HepG2 (cell line): Measurements from ENCODE around the gene RAB9A. TPM values are rescaled to one million over a fixed set of nuclear protein-coding genes. Genes with fewer than 3 reads are reported as not detected.

Experiments used
- BCL6 ChIP-seq: IDR thresholded peaks from 2 replicates; pipeline ENCODE4 v1.6.1; 2016; ENCODE audit warnings: missing genetic modification reagents, missing compliant biosample characterization
- GTF2F1 ChIP-seq: fragments of 150-350 bp; IDR thresholded peaks from 2 replicates; pipeline ENCODE4 v1.6.1; 2014; ENCODE audit warnings: low read length
- KLF12 ChIP-seq: sonication (generic); formaldehyde crosslinking; IDR thresholded peaks from 2 replicates; pipeline ENCODE4 v1.4.0; 2020; ENCODE audit warnings: missing genetic modification reagents, borderline replicate concordance
- PCBP2 ChIP-seq: fragments of 200-400 bp; formaldehyde crosslinking; optimal IDR thresholded peaks from 2 replicates; pipeline ENCODE3; 2018; ENCODE audit warnings: low read length, low read depth; ENCODE audit not compliant: poor library complexity, severe bottlenecking
- RAD21 ChIP-seq: fragments of 450-650 bp; formaldehyde crosslinking; IDR thresholded peaks from 2 replicates; pipeline ENCODE4 v1.5.0; 2020; ENCODE audit warnings: mild to moderate bottlenecking
- RXRA ChIP-seq: sonication (generic); formaldehyde crosslinking; IDR thresholded peaks from 2 replicates; pipeline ENCODE4 v1.5.1; 2020; ENCODE audit warnings: missing genetic modification reagents
- SAFB2 ChIP-seq: sonication (generic); formaldehyde crosslinking; IDR thresholded peaks from 2 replicates; pipeline ENCODE4 v1.5.1; 2020; ENCODE audit warnings: missing genetic modification reagents, low read depth, mild to moderate bottlenecking, borderline replicate concordance
- SMC3 ChIP-seq: IDR thresholded peaks from 2 replicates; pipeline ENCODE4 v1.6.1; 2011; ENCODE audit warnings: low read length, improper control_type of control experiment
- SPEN ChIP-seq: sonication (generic); formaldehyde crosslinking; IDR thresholded peaks from 2 replicates; pipeline ENCODE4 v1.5.1; 2020; ENCODE audit warnings: low read depth, mild to moderate bottlenecking, missing genetic modification reagents
- TAF15 ChIP-seq: fragments of 200-400 bp; formaldehyde crosslinking; IDR thresholded peaks from one replicate; pipeline ENCODE4 v1.6.1; 2018; ENCODE audit warnings: mild to moderate bottlenecking, low read depth, low read length; ENCODE audit not compliant: poor library complexity, severe bottlenecking
- ZBTB38 ChIP-seq: sonication (generic); formaldehyde crosslinking; IDR thresholded peaks from 2 replicates; pipeline ENCODE4 v1.5.1; 2020; ENCODE audit warnings: mild to moderate bottlenecking, missing genetic modification reagents
- polyA plus RNA-seq, 8 experiments: library from polyadenylated mRNA; depleted of rRNA in 3 of 8; stranded (reverse) in 7 of 8; unstranded in 1 of 8; fragments of >200 nt; fragmentation: Illumina TruSeq in 4 of 8; extraction: Trizol in 4 of 8; gene quantifications; 2 replicates each; pipeline versions ENCODE4 v1.2.1 to v1.2.3, GENCODE V29; 2011 to 2016; ENCODE audit warnings: low read depth in 4 of 8, missing spikeins in 1 of 8, mixed read lengths in 1 of 8; ENCODE audit not compliant: insufficient read depth in 1 of 8
- total RNA-seq, 5 experiments: library from RNA; depleted of rRNA; stranded (reverse); fragments of >200 nt; fragmentation: Illumina TruSeq; extraction: Trizol; gene quantifications; 2 replicates each; pipeline ENCODE4 v1.2.3, GENCODE V29; 2016; ENCODE audit warnings: low read depth in 1 of 5
- TF ChIP-seq, protein P1 (sequence below): sonication (generic); formaldehyde crosslinking; IDR thresholded peaks from 2 replicates; pipeline ENCODE4 v1.4.0; 2020; ENCODE audit warnings: mild to moderate bottlenecking, missing genetic modification reagents, borderline replicate concordance
- TF ChIP-seq, protein P2 (sequence below): sonication (generic); formaldehyde crosslinking; IDR thresholded peaks from 2 replicates; pipeline ENCODE4 v1.4.0; 2020; ENCODE audit warnings: missing genetic modification reagents, borderline replicate concordance
- TF ChIP-seq, protein P3 (sequence below): sonication (generic); formaldehyde crosslinking; IDR thresholded peaks from 2 replicates; pipeline ENCODE4 v1.5.0; 2020; ENCODE audit warnings: mild to moderate bottlenecking, missing genetic modification reagents, moderate library complexity
- TF ChIP-seq, protein P4 (sequence below): sonication (generic); formaldehyde crosslinking; conservative IDR thresholded peaks from 2 replicates; pipeline ENCODE4 v1.4.0; 2020; ENCODE audit warnings: missing genetic modification reagents
- TF ChIP-seq, protein P5 (sequence below): sonication (generic); formaldehyde crosslinking; IDR thresholded peaks from 2 replicates; pipeline ENCODE4 v1.9.0; 2022; ENCODE audit warnings: low read depth, missing genetic modification reagents
- TF ChIP-seq, protein P6 (sequence below): sonication (generic); formaldehyde crosslinking; IDR thresholded peaks from 2 replicates; pipeline ENCODE4 v1.5.0; 2020; ENCODE audit warnings: mild to moderate bottlenecking, missing genetic modification reagents
- TF ChIP-seq, protein P7 (sequence below): sonication (generic); formaldehyde crosslinking; IDR thresholded peaks from 2 replicates; pipeline ENCODE4 v1.4.0; 2020; ENCODE audit warnings: missing genetic modification reagents

RAB9A gene
- total and polyA plus RNA-seq, 2 of the 13 experiments (the other 11 are each of a cell fraction or from before 2014, with no cell fraction given): 10.5 to 23.1 TPM

DNA sequence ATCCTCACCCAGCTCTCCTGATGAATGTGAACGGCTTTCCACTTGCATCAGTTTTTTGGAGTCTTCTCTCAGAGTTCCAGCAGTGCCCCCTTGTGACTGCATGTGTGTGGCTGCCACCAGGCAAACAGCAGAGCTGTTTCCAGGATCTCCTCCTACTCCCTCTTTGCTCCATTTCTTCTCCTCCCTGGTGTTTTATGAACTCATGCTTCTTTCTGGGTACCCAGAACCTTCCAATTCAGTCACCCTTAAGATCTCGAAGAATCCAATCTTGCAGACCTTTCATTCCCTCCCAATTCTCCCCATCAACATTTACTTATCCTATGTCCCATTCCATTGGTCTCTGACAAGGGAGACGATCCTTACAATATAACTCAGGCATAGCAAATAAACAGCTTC, 42.8 kb upstream of the RAB9A start (continued):
- TF ChIP-seq BCL6 (no peak), ZBTB38 (no peak), SAFB2 (CRISPR knock-in tag) (no peak), SMC3 (peak; percentile 45), SPEN (CRISPR knock-in tag) (no peak), KLF12 (CRISPR knock-in tag) (no peak), TAF15 (no peak), PCBP2 (no peak), RAD21 (0 out of 2 replicates have a peak, but pooled peaks have one; percentile 23), GTF2F1 (no peak), RXRA (no peak)
- TF ChIP-seq, protein P1, sequence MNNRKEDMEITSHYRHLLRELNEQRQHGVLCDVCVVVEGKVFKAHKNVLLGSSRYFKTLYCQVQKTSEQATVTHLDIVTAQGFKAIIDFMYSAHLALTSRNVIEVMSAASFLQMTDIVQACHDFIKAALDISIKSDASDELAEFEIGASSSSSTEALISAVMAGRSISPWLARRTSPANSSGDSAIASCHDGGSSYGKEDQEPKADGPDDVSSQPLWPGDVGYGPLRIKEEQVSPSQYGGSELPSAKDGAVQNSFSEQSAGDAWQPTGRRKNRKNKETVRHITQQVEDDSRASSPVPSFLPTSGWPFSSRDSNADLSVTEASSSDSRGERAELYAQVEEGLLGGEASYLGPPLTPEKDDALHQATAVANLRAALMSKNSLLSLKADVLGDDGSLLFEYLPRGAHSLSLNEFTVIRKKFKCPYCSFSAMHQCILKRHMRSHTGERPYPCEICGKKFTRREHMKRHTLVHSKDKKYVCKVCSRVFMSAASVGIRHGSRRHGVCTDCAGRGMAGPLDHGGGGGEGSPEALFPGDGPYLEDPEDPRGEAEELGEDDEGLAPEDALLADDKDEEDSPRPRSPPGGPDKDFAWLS (CRISPR knock-in tag): no peak
- TF ChIP-seq, protein P2, sequence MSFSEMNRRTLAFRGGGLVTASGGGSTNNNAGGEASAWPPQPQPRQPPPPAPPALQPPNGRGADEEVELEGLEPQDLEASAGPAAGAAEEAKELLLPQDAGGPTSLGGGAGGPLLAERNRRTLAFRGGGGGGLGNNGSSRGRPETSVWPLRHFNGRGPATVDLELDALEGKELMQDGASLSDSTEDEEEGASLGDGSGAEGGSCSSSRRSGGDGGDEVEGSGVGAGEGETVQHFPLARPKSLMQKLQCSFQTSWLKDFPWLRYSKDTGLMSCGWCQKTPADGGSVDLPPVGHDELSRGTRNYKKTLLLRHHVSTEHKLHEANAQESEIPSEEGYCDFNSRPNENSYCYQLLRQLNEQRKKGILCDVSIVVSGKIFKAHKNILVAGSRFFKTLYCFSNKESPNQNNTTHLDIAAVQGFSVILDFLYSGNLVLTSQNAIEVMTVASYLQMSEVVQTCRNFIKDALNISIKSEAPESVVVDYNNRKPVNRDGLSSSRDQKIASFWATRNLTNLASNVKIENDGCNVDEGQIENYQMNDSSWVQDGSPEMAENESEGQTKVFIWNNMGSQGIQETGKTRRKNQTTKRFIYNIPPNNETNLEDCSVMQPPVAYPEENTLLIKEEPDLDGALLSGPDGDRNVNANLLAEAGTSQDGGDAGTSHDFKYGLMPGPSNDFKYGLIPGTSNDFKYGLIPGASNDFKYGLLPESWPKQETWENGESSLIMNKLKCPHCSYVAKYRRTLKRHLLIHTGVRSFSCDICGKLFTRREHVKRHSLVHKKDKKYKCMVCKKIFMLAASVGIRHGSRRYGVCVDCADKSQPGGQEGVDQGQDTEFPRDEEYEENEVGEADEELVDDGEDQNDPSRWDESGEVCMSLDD (CRISPR knock-in tag): no peak
- TF ChIP-seq, protein P3, sequence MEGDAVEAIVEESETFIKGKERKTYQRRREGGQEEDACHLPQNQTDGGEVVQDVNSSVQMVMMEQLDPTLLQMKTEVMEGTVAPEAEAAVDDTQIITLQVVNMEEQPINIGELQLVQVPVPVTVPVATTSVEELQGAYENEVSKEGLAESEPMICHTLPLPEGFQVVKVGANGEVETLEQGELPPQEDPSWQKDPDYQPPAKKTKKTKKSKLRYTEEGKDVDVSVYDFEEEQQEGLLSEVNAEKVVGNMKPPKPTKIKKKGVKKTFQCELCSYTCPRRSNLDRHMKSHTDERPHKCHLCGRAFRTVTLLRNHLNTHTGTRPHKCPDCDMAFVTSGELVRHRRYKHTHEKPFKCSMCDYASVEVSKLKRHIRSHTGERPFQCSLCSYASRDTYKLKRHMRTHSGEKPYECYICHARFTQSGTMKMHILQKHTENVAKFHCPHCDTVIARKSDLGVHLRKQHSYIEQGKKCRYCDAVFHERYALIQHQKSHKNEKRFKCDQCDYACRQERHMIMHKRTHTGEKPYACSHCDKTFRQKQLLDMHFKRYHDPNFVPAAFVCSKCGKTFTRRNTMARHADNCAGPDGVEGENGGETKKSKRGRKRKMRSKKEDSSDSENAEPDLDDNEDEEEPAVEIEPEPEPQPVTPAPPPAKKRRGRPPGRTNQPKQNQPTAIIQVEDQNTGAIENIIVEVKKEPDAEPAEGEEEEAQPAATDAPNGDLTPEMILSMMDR: peak; percentile 63
- TF ChIP-seq, protein P4, sequence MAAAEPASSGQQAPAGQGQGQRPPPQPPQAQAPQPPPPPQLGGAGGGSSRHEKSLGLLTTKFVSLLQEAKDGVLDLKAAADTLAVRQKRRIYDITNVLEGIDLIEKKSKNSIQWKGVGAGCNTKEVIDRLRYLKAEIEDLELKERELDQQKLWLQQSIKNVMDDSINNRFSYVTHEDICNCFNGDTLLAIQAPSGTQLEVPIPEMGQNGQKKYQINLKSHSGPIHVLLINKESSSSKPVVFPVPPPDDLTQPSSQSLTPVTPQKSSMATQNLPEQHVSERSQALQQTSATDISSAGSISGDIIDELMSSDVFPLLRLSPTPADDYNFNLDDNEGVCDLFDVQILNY (CRISPR knock-in tag): no peak
- TF ChIP-seq, protein P5, sequence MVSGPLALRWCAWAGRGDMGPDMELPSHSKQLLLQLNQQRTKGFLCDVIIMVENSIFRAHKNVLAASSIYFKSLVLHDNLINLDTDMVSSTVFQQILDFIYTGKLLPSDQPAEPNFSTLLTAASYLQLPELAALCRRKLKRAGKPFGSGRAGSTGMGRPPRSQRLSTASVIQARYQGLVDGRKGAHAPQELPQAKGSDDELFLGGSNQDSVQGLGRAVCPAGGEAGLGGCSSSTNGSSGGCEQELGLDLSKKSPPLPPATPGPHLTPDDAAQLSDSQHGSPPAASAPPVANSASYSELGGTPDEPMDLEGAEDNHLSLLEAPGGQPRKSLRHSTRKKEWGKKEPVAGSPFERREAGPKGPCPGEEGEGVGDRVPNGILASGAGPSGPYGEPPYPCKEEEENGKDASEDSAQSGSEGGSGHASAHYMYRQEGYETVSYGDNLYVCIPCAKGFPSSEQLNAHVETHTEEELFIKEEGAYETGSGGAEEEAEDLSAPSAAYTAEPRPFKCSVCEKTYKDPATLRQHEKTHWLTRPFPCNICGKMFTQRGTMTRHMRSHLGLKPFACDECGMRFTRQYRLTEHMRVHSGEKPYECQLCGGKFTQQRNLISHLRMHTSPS (CRISPR knock-in tag): no peak
- TF ChIP-seq, protein P6, sequence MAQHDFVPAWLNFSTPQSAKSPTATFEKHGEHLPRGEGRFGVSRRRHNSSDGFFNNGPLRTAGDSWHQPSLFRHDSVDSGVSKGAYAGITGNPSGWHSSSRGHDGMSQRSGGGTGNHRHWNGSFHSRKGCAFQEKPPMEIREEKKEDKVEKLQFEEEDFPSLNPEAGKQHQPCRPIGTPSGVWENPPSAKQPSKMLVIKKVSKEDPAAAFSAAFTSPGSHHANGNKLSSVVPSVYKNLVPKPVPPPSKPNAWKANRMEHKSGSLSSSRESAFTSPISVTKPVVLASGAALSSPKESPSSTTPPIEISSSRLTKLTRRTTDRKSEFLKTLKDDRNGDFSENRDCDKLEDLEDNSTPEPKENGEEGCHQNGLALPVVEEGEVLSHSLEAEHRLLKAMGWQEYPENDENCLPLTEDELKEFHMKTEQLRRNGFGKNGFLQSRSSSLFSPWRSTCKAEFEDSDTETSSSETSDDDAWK (CRISPR knock-in tag): no peak
- TF ChIP-seq, protein P7, sequence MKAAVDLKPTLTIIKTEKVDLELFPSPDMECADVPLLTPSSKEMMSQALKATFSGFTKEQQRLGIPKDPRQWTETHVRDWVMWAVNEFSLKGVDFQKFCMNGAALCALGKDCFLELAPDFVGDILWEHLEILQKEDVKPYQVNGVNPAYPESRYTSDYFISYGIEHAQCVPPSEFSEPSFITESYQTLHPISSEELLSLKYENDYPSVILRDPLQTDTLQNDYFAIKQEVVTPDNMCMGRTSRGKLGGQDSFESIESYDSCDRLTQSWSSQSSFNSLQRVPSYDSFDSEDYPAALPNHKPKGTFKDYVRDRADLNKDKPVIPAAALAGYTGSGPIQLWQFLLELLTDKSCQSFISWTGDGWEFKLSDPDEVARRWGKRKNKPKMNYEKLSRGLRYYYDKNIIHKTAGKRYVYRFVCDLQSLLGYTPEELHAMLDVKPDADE (CRISPR knock-in tag): no peak
